ENCODE data around the gene CAPN2. TPM values are rescaled to one million over a fixed set of nuclear protein-coding genes. Genes with fewer than 3 reads are reported as not detected.

CAPN2 gene
- total and polyA plus RNA-seq, 2 donors from 2014 or later, result 175 to 276 TPM

DNA sequence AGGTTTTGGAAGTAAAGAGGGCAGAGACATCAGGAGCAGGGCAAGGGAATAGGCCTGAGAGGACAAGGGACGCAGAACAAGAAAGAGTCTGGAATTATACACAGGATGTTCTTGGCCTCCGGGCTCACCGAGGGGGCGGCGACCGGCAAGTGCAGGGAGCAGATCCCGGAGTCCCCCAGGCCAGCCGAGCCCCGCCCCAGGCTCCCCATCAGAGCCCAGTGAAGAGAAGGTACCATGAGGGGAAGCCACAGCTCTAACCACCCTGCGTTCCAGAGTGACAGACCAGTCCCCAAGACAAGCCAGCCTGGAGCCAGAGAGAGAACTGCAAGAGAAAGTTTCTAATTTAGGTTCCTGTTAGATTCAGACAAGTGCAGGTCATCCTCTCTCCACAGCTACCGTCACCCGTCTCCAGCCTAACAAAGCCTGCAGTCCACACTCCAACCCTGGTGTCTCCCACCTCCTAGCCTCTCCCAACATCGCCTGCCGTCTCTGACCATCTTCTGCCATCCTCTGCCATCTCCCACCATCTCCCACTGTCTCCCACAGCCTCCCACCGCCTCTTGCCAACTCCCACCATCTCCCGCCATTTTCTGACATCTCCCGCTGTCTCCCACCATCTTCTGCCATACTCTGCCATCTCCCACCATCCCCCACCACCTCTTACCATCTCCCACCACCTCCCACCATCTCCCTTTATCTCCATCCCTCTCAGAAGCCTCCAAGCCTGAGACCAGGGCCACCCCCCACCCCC, 42.5 kb downstream of the CAPN2 start:
- TF ChIP-seq, protein P1, sequence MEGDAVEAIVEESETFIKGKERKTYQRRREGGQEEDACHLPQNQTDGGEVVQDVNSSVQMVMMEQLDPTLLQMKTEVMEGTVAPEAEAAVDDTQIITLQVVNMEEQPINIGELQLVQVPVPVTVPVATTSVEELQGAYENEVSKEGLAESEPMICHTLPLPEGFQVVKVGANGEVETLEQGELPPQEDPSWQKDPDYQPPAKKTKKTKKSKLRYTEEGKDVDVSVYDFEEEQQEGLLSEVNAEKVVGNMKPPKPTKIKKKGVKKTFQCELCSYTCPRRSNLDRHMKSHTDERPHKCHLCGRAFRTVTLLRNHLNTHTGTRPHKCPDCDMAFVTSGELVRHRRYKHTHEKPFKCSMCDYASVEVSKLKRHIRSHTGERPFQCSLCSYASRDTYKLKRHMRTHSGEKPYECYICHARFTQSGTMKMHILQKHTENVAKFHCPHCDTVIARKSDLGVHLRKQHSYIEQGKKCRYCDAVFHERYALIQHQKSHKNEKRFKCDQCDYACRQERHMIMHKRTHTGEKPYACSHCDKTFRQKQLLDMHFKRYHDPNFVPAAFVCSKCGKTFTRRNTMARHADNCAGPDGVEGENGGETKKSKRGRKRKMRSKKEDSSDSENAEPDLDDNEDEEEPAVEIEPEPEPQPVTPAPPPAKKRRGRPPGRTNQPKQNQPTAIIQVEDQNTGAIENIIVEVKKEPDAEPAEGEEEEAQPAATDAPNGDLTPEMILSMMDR (IDR thresholded peaks at IDR 0.05; ENCODE audit: borderline replicate concordance, extremely low read depth, insufficient read depth), result no peak
- no peak for DNase-seq
- no peaks in the 10 kb centered on the region for H3K4me1 ChIP-seq (ENCODE audit: control insufficient read depth in 2 of 3, insufficient read depth in 2 of 3, low read depth in 1 of 3, low read length in 3 of 3)
- H3K9me3 ChIP-seq (ENCODE audit: control insufficient read depth in 2 of 3, insufficient read depth in 1 of 3, low read length in 3 of 3), result no peaks in the 10 kb centered on the region
- intact Hi-C loops (cut with DNase I), result no loop called here
- no peaks in the 10 kb centered on the region for H3K27me3 ChIP-seq (ENCODE audit: control insufficient read depth, insufficient read depth, low read length)
- no peak for FAIRE-seq
- H3K36me3 ChIP-seq (ENCODE audit: control insufficient read depth in 2 of 3, insufficient read depth in 3 of 3, low read length in 3 of 3), result peaks cover 4 to 72% (median 24%) of the 10 kb centered on the region in 3 donors
- no peak overlapping the region for H3K9ac ChIP-seq (ENCODE audit: low read length in 3 of 3)
- no peak overlapping the region for H3K27ac ChIP-seq (ENCODE audit: low read depth in 2 of 2, low read length in 2 of 2)
- H3K4me3 ChIP-seq (ENCODE audit: low read length in 3 of 3), result no peak overlapping the region

DNA sequence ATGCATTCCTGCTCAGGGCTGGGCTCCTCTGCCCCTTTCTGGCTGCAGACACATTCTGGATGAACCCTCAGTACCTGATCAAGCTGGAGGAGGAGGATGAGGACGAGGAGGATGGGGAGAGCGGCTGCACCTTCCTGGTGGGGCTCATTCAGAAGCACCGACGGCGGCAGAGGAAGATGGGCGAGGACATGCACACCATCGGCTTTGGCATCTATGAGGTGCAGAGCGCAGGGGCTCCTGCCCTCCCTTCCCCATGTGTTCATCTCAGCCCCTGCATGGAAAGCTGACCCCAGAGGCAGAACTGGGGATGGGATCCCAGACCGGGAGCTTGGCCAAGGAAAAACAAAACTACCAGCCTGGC, 43.1 kb downstream of the CAPN2 start:
- H3K9ac ChIP-seq (ENCODE audit: low read length in 3 of 3), result no peak overlapping the region
- DNase-seq, result no peak
- no peaks in the 10 kb centered on the region for H3K4me1 ChIP-seq (ENCODE audit: control insufficient read depth in 2 of 3, insufficient read depth in 2 of 3, low read depth in 1 of 3, low read length in 3 of 3)
- no peak for FAIRE-seq
- TF ChIP-seq, protein P1 (IDR thresholded peaks at IDR 0.05; ENCODE audit: borderline replicate concordance, extremely low read depth, insufficient read depth), result no peak
- H3K9me3 ChIP-seq (ENCODE audit: control insufficient read depth in 2 of 3, insufficient read depth in 1 of 3, low read length in 3 of 3), result no peaks in the 10 kb centered on the region
- no peaks in the 10 kb centered on the region for H3K27me3 ChIP-seq (ENCODE audit: control insufficient read depth, insufficient read depth, low read length)
- no peak overlapping the region for H3K27ac ChIP-seq (ENCODE audit: low read depth in 2 of 2, low read length in 2 of 2)
- peaks cover under 1 to 72% (median 26%) of the 10 kb centered on the region in 3 donors for H3K36me3 ChIP-seq (ENCODE audit: control insufficient read depth in 2 of 3, insufficient read depth in 3 of 3, low read length in 3 of 3)
- intact Hi-C loops (cut with DNase I), result no loop called here
- H3K4me3 ChIP-seq (ENCODE audit: low read length in 3 of 3), result no peak overlapping the region

DNA sequence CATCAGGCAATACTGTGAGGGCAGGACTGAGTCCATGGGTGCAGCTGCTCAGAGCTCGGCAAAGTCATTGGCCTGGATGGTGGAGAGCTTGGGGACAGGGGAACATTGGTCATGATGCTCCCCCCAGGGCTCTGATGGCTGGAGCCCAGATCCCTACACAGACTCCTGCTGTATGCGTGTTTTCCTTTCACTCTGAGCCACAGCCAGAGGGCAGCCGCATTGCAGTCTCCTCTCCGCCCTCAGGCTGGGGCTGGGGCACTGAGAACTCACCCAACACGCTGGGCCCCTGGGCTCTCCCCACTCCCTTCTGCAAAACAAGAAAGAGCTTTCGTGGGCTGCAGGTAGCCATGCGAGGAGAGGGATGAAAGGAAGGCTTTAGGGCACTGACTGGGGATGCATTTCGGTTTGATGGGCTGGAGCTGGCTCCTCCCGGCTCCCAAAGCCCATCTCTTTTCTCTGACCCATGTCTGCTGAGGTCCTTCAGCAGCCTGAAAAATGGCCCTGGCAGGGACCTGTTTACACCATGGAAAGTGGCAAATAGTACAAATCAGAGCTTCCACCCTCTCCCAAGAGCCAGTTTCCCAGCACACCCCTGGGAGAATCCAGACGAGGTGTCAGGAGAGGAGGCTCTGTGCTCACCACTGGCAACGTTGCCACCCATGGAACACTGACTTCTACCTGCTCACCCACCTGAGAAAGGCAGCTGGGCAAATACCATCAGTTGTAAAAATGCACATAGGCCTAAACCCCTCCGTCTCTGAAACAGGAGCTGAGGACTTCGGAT, 43.8 kb downstream of the CAPN2 start:
- TF ChIP-seq, protein P1 (IDR thresholded peaks at IDR 0.05; ENCODE audit: borderline replicate concordance, extremely low read depth, insufficient read depth), result no peak
- FAIRE-seq, result no peak
- peaks cover 0 to 66% (median 24%) of the 10 kb centered on the region in 3 donors for H3K36me3 ChIP-seq (ENCODE audit: control insufficient read depth in 2 of 3, insufficient read depth in 3 of 3, low read length in 3 of 3)

More for the DNA sequence above, 43.8 kb downstream of the CAPN2 start:
- H3K4me1 ChIP-seq (ENCODE audit: control insufficient read depth in 2 of 3, insufficient read depth in 2 of 3, low read depth in 1 of 3, low read length in 3 of 3), result no peaks in the 10 kb centered on the region
- no peak overlapping the region for H3K9ac ChIP-seq (ENCODE audit: low read length in 3 of 3)
- no peak overlapping the region for H3K27ac ChIP-seq (ENCODE audit: low read depth in 2 of 2, low read length in 2 of 2)
- no peak overlapping the region for H3K4me3 ChIP-seq (ENCODE audit: low read length in 3 of 3)
- H3K9me3 ChIP-seq (ENCODE audit: control insufficient read depth in 2 of 3, insufficient read depth in 1 of 3, low read length in 3 of 3), result no peaks in the 10 kb centered on the region
- H3K27me3 ChIP-seq (ENCODE audit: control insufficient read depth, insufficient read depth, low read length), result no peaks in the 10 kb centered on the region
- DNase-seq, result peak in 2 of 5 donors; percentile 43 to 60
- intact Hi-C loops (cut with DNase I), result no loop called here

All from kidney (tissue), 14 donors.